Measurements from ENCODE around the gene INSYN2A.

INSYN2A gene

GRCh38 chr10:127234306-127234800 is 38.0 kb upstream of the INSYN2A start:
- no peak for DNase-seq
- no peak overlapping the region for H3K4me3 ChIP-seq (ENCODE audit: low read depth, low read length)
- H3K4me1 ChIP-seq = no peaks in the 10 kb centered on the region
- H3K9me3 ChIP-seq = no peaks in the 10 kb centered on the region
- H3K36me3 ChIP-seq = no peaks in the 10 kb centered on the region
- no peak for TF ChIP-seq CTCF (IDR thresholded peaks at IDR 0.05; ENCODE audit: low read depth, low read length)
- no peaks in the 10 kb centered on the region for H3K27me3 ChIP-seq

GRCh38 chr10:127228195-127228787 is 31.9 kb upstream of the INSYN2A start:
- no peak for DNase-seq
- Histone ChIP-seq H3K4me1 (no peaks in the 10 kb centered on the region), H3K36me3 (no peaks in the 10 kb centered on the region), H3K4me3 (ENCODE audit: low read depth, low read length) (no peak overlapping the region), H3K27me3 (no peaks in the 10 kb centered on the region), H3K9me3 (no peaks in the 10 kb centered on the region)
- no peak for TF ChIP-seq CTCF (IDR thresholded peaks at IDR 0.05; ENCODE audit: low read depth, low read length)

- TF ChIP-seq CTCF (IDR thresholded peaks at IDR 0.05; ENCODE audit: low read depth, low read length) = no peak
- Histone ChIP-seq H3K36me3 (no peaks in the 10 kb centered on the region), H3K4me3 (ENCODE audit: low read depth, low read length) (no peak overlapping the region), H3K4me1 (no peaks in the 10 kb centered on the region), H3K9me3 (no peaks in the 10 kb centered on the region), H3K27me3 (no peaks in the 10 kb centered on the region)
- no peak for DNase-seq
These were observed 31.3 kb upstream of the INSYN2A start for GRCh38 chr10:127227663-127228062.

- Histone ChIP-seq H3K27me3 (no peaks in the 10 kb centered on the region), H3K4me1 (no peaks in the 10 kb centered on the region), H3K9me3 (no peaks in the 10 kb centered on the region), H3K4me3 (ENCODE audit: low read depth, low read length) (no peak overlapping the region), H3K36me3 (no peaks in the 10 kb centered on the region)
- DNase-seq = no peak
- TF ChIP-seq CTCF (IDR thresholded peaks at IDR 0.05; ENCODE audit: low read depth, low read length) = no peak
These were observed 30.6 kb upstream of the INSYN2A start for GRCh38 chr10:127227027-127227426.

GRCh38 chr10:127221281-127221680 is 24.9 kb upstream of the INSYN2A start:
- TF ChIP-seq CTCF (IDR thresholded peaks at IDR 0.05; ENCODE audit: low read depth, low read length) = no peak
- no peaks in the 10 kb centered on the region for H3K4me1 ChIP-seq
- no peaks in the 10 kb centered on the region for H3K36me3 ChIP-seq
- H3K9me3 ChIP-seq = no peaks in the 10 kb centered on the region
- no peak overlapping the region for H3K4me3 ChIP-seq (ENCODE audit: low read depth, low read length)
- DNase-seq = no peak
- H3K27me3 ChIP-seq = no peaks in the 10 kb centered on the region

- no peak for TF ChIP-seq CTCF (IDR thresholded peaks at IDR 0.05; ENCODE audit: low read depth, low read length)
- Histone ChIP-seq H3K4me1 (no peaks in the 10 kb centered on the region), H3K27me3 (no peaks in the 10 kb centered on the region), H3K9me3 (no peaks in the 10 kb centered on the region), H3K4me3 (ENCODE audit: low read depth, low read length) (no peak overlapping the region), H3K36me3 (no peaks in the 10 kb centered on the region)
- no peak for DNase-seq
These were observed 22.3 kb upstream of the INSYN2A start for GRCh38 chr10:127218658-127219057.

All from BE2C (cell line).